Fibroblast of villous mesenchyme (primary cell): ENCODE data around the gene UNCX. TPM values are rescaled to one million over a fixed set of nuclear protein-coding genes. Genes with fewer than 3 reads are reported as not detected.
"Not testable (repeated sequence)": the region's sequence is repeated elsewhere in the genome, so short reads cannot be mapped to it uniquely, and the experiment has no call there.

Experiments used
- DNase-seq: peaks from one replicate; pipeline ENCODE4 v3.0.0-alpha.2; 2010; ENCODE audit warnings: low read depth
- H3K4me3 ChIP-seq: 2 replicates; pipeline ENCODE4 v1.5.1; 2011; ENCODE audit warnings: low read depth, mild to moderate bottlenecking, low read length
- total RNA-seq: library from RNA; depleted of rRNA; stranded (reverse); fragments of >200 nt; gene quantifications from 2 replicates; pipeline ENCODE4 v1.2.3, GENCODE V29; 2012
- TF ChIP-seq, protein P1 (sequence below): IDR thresholded peaks from 2 replicates; pipeline ENCODE4 v1.5.1; 2012; ENCODE audit warnings: low read depth, mild to moderate bottlenecking, low read length; ENCODE audit not compliant: insufficient read depth

Gene UNCX
- total RNA-seq, 1 donor, result not detected

- no peak overlapping the region for H3K4me3 ChIP-seq
- TF ChIP-seq, protein P1, sequence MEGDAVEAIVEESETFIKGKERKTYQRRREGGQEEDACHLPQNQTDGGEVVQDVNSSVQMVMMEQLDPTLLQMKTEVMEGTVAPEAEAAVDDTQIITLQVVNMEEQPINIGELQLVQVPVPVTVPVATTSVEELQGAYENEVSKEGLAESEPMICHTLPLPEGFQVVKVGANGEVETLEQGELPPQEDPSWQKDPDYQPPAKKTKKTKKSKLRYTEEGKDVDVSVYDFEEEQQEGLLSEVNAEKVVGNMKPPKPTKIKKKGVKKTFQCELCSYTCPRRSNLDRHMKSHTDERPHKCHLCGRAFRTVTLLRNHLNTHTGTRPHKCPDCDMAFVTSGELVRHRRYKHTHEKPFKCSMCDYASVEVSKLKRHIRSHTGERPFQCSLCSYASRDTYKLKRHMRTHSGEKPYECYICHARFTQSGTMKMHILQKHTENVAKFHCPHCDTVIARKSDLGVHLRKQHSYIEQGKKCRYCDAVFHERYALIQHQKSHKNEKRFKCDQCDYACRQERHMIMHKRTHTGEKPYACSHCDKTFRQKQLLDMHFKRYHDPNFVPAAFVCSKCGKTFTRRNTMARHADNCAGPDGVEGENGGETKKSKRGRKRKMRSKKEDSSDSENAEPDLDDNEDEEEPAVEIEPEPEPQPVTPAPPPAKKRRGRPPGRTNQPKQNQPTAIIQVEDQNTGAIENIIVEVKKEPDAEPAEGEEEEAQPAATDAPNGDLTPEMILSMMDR, result no peak
- DNase-seq, result no peak
These were observed 37.5 kb downstream of the UNCX start for GRCh38 chr7:1270181-1270580.

DNA sequence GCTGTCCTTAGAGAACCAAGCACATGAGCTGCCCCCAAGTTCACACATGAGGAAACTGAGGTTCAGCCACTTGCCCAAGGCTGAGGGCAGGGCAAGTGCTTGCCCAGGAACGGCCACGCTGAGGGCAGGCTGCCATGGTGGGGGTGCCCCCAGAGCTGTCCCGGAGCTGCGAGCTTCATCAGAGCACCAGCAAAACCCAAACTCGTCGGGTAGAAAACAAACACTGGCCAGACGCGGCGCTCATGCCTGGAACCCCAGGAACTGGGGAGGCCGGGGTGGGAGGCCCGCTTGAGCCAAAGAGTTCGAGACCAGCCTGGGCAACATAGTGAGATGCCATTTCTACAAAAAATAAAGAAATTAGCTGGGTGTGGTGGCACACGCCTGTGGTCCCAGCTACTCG lies 38.4 kb downstream of the UNCX start:
- no peak overlapping the region for H3K4me3 ChIP-seq
- TF ChIP-seq, protein P1, result no peak
- DNase-seq, result no peak

DNA sequence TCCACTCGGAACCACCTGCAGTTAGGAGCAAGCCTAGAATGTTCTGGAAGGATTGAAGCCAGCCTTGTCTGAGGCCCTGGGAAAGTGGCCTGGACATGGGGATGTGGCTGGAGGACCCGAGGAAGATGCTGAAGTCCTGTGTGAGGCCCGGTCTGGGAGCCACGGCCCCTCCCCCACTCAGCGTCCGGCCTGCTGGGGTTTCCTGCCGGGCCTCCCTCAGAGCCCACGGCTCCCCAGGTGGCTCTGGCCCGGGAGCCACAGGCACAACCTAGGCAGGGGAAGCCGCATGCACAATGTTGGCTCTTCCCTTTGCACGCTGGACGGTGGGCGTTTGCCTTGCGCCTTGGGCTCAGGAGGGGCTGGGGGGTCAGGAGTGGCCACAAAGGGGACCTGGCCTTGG lies 39.0 kb downstream of the UNCX start:
- TF ChIP-seq, protein P1, result no peak
- DNase-seq, result no peak
- H3K4me3 ChIP-seq, result no peak overlapping the region

- not testable (repeated sequence) for DNase-seq, H3K4me3 ChIP-seq
These were observed 39.5 kb downstream of the UNCX start for GRCh38 chr7:1272136-1272535.

GRCh38 chr7:1274121-1274875 lies 41.6 kb downstream of the UNCX start:
- no peak for DNase-seq
- H3K4me3 ChIP-seq, result no peak overlapping the region
- TF ChIP-seq, protein P1, result no peak

DNA sequence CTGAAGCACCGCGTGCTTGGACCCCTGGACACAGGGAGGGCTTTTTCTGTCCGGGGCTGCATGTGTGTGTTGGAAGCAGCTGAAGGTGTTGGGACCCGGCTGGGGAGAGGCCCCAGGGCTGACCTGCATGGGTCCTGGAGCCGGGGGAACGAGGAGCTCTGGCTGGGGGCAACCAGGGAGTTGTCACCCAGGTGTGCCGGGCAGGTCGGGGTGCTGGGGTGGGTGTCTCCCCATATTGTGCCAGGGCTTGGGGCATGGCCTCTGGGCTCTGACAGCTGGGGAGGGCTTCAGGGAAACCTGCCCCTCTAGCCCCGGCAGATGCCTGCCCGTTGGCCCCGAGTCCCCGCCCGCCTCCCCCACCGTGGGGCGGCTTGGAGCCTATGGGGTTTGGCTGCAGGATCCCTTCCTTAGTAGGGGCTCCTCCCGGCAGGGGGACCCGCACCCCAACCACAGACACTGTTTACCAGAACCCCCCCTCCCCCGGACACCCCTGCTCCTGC lies 42.3 kb downstream of the UNCX start:
- DNase-seq, result no peak
- H3K4me3 ChIP-seq, result no peak overlapping the region
- TF ChIP-seq, protein P1, result no peak

DNA sequence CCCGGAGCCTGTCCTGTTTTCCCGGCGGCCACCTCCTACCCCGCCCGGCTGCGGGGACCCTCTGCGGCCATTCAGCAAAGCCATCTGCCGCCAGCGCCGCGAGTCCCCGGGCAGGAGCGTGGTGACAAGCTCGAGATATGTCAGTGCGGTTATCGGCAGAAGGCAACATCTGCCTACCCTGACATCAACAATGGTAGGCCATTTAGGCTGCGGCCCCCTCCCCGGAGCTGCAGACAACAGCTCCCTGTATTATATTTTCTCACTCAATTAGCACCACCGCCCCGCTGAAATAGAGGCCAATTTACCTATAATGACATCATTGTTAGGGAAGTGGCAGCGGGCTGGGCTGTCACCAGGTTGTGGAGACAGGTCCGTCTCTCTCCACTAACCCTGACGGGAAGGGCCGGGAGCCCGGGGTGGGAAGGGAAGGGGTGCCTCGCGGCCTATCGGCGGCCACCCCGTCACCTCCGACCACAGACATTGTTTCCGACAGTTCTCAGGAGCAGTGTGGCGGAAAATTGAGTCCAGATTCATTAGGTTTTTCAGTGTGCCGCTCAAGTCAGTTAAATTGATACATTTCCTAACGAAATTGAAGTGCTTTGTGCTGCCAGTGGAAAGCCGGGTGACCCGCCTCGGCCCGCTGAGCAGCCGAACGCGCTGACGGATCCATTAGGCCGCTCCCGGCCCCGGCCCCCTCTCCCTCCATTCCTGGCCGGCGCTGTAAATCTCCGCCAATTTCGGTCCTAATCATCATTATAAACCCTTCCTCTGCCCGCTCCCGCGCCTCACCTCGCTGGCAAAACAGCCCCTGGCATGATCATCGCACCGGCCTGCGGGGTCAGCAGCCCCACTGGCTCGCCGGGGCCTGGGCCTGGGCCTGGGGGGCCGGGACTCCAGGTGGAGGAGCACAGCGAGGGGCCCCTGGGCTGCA lies 43.0 kb downstream of the UNCX start:
- DNase-seq, result no peak
- no peak overlapping the region for H3K4me3 ChIP-seq
- TF ChIP-seq, protein P1, result no peak
